DMS 273 (cell line): ENCODE results near the gene OR1K1.
"Not testable (repeated sequence)": the region's sequence is repeated elsewhere in the genome, so short reads cannot be mapped to it uniquely, and the experiment has no call there.

Experiments used
- DNase-seq: peaks from one replicate; lab custom pipeline; 2025; ENCODE audit not compliant: unreplicated experiment; lab: John Stamatoyannopoulos, UW

Gene OR1K1

GRCh38 chr9:122812736-122813135, 12.8 kb downstream of the OR1K1 start:
- peak; percentile 51 for DNase-seq

GRCh38 chr9:122814545-122814944, 14.6 kb downstream of the OR1K1 start:
- no peak for DNase-seq

GRCh38 chr9:122815544-122815943, 15.6 kb downstream of the OR1K1 start:
- no peak for DNase-seq

GRCh38 chr9:122816163-122816867, 16.4 kb downstream of the OR1K1 start:
- no peak for DNase-seq

- no peak for DNase-seq
Observed at GRCh38 chr9:122819326-122819725, 19.4 kb downstream of the OR1K1 start.

GRCh38 chr9:122819791-122820489, 20.0 kb downstream of the OR1K1 start:
- no peak for DNase-seq

- DNase-seq = no peak
Observed at GRCh38 chr9:122820490-122820845, 20.5 kb downstream of the OR1K1 start.

- DNase-seq = peak; percentile 31
Observed at GRCh38 chr9:122821278-122821943, 21.5 kb downstream of the OR1K1 start.

- DNase-seq = no peak
Observed at GRCh38 chr9:122822056-122822455, 22.1 kb downstream of the OR1K1 start.

GRCh38 chr9:122822938-122823337, 23.0 kb downstream of the OR1K1 start:
- DNase-seq = no peak

GRCh38 chr9:122827761-122828093, 27.8 kb downstream of the OR1K1 start:
- DNase-seq = peak; percentile 42

GRCh38 chr9:122828965-122829284, 29.0 kb downstream of the OR1K1 start:
- DNase-seq = not testable (repeated sequence)

GRCh38 chr9:122832194-122832593, 32.3 kb downstream of the OR1K1 start:
- DNase-seq = no peak

GRCh38 chr9:122835313-122835731, 35.4 kb downstream of the OR1K1 start:
- DNase-seq = peak; percentile 57

GRCh38 chr9:122837266-122837850, 37.4 kb downstream of the OR1K1 start:
- no peak for DNase-seq

GRCh38 chr9:122838441-122838840, 38.5 kb downstream of the OR1K1 start:
- DNase-seq = not testable (repeated sequence)

- DNase-seq = no peak
Observed at GRCh38 chr9:122841501-122841900, 41.6 kb downstream of the OR1K1 start.

GRCh38 chr9:122844137-122844536, 44.2 kb downstream of the OR1K1 start:
- no peak for DNase-seq

GRCh38 chr9:122845116-122845515, 45.2 kb downstream of the OR1K1 start:
- DNase-seq = no peak

GRCh38 chr9:122846371-122846940, 46.5 kb downstream of the OR1K1 start:
- DNase-seq = no peak

- DNase-seq = no peak
Observed at GRCh38 chr9:122848256-122848943, 48.5 kb downstream of the OR1K1 start.
